Effector CD8-positive, alpha-beta T cell (primary cell): ENCODE results near the gene RASGRP4.

ENCODE experiments used
- DNase-seq: peaks from one replicate; lab custom pipeline; 2025; lab: John Stamatoyannopoulos, UW

The RASGRP4 gene

GRCh38 chr19:38389101-38389925 lies 36.7 kb downstream of the RASGRP4 start:
- DNase-seq = no peak

DNA sequence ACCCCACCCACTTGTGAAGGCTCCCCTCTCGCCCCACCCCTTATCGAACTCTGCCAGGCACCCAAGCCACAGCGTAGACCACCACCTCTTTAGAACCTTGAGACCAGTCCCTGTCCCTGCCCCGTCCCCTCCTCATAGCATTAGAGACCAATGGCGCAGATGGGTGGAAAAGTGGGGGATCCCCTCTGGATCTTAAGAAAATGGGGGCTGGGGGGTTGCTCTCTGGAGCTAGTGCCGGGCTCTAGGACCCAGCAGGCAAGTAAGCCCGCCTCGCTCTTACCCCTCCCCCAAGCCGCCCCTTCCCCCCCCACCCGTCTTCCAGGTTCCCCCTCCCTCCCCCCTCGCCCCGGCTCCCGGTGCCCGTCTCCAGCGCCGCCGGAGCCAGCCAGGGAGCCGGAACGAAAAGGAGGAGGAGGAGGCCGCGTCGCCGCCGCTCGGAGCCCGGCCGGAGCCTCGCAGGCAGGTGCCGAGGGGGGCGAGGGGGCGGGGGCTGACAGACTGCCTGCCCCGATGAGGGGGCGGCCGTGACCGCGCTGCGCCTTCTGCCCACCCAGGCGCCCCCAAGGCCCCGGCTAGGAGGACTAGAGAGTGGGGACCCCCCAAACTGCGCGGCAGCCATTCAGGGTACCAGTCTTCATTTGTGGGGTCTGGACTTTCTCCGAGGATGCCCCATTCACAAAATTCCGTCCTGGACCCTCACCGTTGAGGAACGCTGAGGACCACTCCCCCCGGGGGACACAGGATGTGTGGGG lies 37.5 kb downstream of the RASGRP4 start, which contains the start of gene SPRED3:
SPRED3 (plus strand) TSS at position 349 of the 752 bp plus-strand sequence. CDS start 1,606 bp downstream, outside the sequence.
- no peak for DNase-seq

DNA sequence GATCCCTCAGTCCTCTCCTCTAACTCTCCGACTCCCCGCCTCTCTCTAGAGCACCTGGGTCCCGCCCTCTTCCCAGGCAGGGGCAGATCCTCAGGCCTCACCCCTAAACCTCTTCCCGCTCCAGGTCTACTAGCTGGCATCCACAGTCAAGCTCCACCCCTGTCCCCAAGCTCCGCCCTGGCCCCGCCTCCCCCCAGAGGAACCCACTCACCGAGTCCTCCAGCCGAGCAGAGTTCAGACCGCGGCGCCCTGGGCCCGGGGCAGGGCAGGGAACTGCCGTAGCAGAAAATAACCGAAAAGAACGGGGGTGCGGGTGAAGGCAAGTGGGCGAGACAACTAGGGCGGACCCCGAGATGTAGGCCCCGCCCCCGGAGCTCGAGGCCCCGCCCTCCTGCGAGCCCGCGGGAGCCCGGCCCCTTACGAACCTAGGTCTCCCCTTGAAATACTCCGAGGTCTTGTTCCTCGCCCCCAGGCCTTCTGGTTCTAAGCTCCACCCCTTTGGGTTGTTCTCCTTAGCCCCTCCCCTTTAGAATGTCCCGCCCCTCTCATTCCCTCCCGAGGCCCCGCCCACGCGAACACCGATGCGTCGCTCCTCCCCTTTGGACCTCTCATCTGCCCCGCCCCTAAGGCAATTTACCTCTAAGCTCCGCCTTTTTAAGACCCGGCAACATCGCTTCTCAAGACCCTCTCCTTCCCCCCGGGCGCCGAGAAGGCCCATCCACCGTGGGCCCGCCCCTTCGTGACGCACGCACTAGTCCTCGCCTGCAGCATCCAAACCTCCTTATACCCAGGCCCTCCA lies 38.3 kb downstream of the RASGRP4 start, which contains the start of gene GGN:
GGN (minus strand) TSS at position 485 of the 799 bp plus-strand sequence. CDS start 773 bp downstream, outside the sequence.
- DNase-seq = peak; percentile 80

DNA sequence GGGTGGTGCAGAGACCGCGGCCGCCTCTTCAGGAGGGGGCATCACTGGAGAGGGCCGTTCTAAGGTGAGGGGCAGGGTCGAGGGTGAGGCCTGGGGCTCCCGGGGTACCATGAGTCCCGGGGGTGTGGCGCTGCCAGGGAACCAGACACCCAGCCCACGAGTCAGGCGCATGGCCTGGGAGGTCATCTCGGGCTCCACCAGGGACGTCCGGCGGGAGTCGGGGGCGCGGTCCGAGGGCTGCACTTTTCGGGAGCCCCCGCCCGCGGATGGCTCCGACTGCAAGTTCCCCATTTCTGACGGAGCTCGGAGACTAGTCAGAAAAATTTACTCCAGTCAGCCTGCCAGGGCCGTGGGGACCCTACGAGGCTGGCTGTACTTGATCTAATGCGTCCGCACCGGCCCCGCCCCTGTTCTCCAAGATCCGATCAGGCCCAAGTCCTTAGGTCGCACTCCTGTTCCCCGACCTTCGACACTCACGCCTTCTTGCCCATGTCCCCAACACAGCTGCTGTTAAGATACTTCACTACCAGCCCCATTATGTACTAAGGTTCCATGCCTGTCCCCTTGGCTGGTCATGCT lies 39.0 kb downstream of the RASGRP4 start:
- DNase-seq = no peak

DNA sequence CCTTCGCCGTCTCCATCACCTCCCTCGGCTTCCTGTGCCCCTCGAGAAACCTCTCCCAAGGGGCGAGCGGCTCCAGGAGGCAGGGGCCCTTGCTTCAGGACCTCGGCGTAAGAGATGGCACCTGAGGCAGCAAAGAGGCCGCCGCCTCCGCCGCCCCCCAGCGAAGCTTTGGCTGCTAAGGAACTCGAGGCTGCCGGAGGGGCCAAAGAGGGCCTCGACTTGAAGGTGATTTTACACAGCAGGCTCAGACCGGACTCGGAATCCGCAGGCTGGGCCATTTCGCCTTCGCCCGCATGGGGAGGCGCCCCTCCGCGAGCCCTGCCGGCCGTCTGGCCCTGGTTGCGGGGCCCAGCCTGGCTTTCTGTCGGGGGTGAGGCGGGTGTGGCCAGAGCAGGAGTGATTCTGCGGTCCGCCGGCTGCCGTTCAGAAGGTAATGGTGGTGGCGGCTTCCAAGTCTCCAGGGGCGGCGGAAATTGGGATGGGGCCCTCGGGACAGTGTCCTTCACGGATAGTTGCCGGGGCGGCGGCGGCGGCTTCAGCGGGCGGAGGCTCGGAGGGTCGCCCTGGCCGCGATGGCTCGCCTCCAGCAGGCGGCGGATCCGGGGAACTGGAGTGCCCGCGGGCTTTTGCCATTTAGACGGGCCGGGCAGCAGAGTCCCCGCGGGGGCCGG lies 39.6 kb downstream of the RASGRP4 start:
- no peak for DNase-seq

- no peak for DNase-seq
Measured at GRCh38 chr19:38385804-38386257, 40.2 kb downstream of the RASGRP4 start.

DNA sequence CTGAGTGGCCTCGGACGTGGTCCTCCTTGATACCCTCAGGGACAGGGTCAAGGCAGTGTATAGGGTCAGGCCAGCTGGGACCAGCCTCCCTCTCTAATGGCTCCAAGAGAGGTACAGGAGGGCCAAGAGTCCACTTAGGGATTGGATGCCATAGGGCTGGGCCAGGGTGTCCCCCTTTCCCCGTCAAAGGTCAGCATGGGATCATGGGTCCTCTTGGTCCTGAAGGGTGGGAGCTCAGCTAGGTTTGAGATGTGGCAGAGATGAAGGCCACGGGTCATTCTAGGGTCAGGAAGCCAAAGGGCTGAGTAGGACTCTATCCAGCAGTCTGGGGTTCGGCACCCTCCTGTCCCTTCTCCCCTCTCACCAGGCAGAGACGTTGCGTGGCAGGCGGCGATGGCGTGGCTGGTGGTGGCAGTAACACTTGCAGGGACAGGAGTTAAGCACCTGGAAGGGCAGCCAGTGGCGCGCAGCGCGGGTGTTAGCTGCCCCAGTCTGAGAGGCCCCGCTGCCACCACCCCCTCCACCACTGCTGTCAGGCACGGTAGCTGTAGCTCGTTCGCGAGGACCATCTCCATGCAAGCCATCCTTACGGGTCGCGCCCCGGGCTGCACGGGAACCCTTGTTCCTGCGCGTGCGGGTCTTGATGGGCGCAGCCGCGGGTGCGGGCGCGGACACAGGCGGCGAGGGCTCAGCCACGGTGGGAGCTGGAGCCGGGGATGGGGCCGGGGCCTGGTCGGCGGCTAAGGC lies 40.8 kb downstream of the RASGRP4 start:
- no peak for DNase-seq

GRCh38 chr19:38384209-38385027 lies 41.6 kb downstream of the RASGRP4 start:
- DNase-seq = no peak

DNA sequence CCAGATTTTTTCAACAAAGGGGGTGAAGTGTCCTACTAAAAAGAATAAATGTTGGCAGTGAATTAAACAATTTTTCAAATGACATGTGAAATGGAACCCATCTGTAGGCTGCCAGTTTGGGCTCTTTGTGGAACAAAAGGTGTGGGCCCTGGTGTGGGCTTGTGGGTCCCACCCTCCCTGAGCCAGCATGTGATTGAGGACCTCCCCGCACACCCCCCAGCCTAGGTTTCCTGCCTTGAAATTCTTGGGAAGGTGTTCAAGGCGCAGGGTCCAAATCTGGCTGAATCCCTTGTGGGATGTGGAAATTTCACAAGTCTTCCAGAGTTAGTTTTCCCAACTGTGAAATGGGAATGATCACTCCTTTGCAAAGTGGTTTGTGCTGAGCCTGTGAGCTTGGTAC lies 42.3 kb downstream of the RASGRP4 start:
- no peak for DNase-seq

DNA sequence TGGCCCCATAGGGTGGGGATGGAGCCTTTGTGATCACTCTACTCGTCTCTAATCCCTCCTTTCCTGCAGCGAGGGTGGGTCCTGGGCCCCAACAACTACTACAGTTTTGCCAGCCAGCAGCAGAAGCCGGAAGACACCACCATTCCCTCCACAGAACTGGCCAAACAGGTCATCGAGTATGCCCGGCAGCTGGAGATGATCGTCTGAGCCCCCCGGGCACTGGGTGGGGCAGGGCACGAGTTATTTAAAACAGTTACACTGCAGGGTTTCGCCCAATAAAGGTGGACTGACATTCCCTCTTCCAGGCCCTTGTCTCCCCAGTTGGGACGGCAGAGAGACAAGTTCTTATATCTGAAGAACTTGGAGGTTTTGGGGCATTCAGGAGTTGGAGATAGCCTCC lies 42.8 kb downstream of the RASGRP4 start:
- no peak for DNase-seq

GRCh38 chr19:38381138-38381537 lies 44.9 kb downstream of the RASGRP4 start:
- no peak for DNase-seq

GRCh38 chr19:38378866-38379265 lies 47.2 kb downstream of the RASGRP4 start:
- DNase-seq = no peak

GRCh38 chr19:38377052-38377451 lies 49.0 kb downstream of the RASGRP4 start:
- DNase-seq = no peak

DNA sequence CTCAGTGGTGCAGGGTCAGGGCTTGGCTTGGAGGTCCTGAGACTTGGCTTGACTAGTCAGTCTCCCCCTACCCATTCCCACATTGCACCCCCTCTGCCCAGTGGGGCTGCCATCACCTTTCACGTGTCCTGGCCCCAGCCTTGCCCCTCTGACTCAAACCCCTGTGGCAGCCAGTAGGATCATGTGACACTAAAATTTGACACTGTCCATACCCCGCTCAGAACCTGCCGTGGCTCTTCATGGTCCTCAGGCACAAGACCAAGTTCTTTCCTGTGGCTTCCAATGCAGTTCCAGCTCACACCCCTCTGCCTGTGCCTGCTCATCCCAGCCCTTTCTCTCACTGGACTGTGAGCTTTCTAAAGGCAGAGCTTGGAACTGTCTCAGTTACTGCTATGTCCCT lies 49.4 kb downstream of the RASGRP4 start:
- no peak for DNase-seq

GRCh38 chr19:38375748-38376147 lies 50.3 kb downstream of the RASGRP4 start:
- no peak for DNase-seq

- DNase-seq = no peak
Measured at GRCh38 chr19:38375098-38375493, 50.9 kb downstream of the RASGRP4 start.

- peak; percentile 96 for DNase-seq
Measured at GRCh38 chr19:38374332-38375097, 51.5 kb downstream of the RASGRP4 start, which contains the start of gene PSMD8. Gene PSMD8, plus strand, starts transcription at chr19:38374571. Its CDS starts 31 bp downstream, at chr19:38374602.

DNA sequence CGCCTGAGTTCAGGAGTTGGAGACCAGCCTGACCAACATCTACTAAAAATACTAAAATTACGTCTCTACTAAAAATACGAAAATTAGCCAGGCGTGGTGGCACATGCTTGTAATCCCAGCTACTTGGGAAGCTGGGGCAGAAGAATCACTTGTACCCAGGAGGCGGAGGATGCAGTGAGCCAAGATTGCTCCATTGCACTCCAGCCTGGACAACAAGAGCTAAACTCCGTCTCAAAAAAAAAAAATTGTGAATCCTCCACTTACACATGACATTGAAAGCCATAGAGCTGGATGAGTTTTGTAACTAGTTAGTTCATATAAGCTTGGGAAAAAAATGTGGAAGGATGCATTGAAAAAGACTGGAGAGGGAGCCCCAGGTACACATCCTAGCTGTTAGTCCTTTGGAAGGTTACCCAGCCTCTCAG lies 52.1 kb downstream of the RASGRP4 start:
- DNase-seq = no peak
